MM.1S (cell line): ENCODE data around the gene ALG5.

Experiments used
- DNase-seq: peaks from one replicate; pipeline ENCODE4 v3.0.0-alpha.2; 2015
- H2AFZ ChIP-seq: fragments of 300-600 bp; sonication (generic); 2 replicates; pipeline ENCODE4 v1.6.0; 2016; ENCODE audit warnings: antibody characterized with exemption, low read length
- H3F3A ChIP-seq: fragments of 300-600 bp; sonication (generic); 2 replicates; pipeline ENCODE4 v1.6.1; 2016; ENCODE audit warnings: mild to moderate bottlenecking, antibody characterized with exemption, low read length, moderate library complexity, mixed read lengths; ENCODE audit not compliant: insufficient read depth
- H3K27ac ChIP-seq: fragments of 300-600 bp; sonication (generic); 2 replicates; pipeline ENCODE4 v1.5.1; 2016; ENCODE audit warnings: mild to moderate bottlenecking, low read length
- H3K27me3 ChIP-seq: fragments of 300-600 bp; sonication (generic); replicated peaks from 2 replicates; pipeline ENCODE4 v1.6.0; 2016; ENCODE audit warnings: low read length; ENCODE audit not compliant: insufficient read depth
- H3K36me3 ChIP-seq: fragments of 300-600 bp; sonication (generic); replicated peaks from 2 replicates; pipeline ENCODE4 v1.6.1; 2016; ENCODE audit warnings: mild to moderate bottlenecking, low read length, mixed read lengths; ENCODE audit not compliant: insufficient read depth
- H3K4me1 ChIP-seq: fragments of 300-600 bp; sonication (generic); 2 replicates; pipeline ENCODE4 v1.6.1; 2016; ENCODE audit warnings: low read length, mixed read lengths
- H3K4me2 ChIP-seq: fragments of 300-600 bp; sonication (generic); 2 replicates; pipeline ENCODE4 v1.6.0; 2016; ENCODE audit warnings: low read depth, low read length
- H3K4me3 ChIP-seq: fragments of 300-600 bp; sonication (generic); 2 replicates; pipeline ENCODE4 v1.5.1; 2016; ENCODE audit warnings: low read length, mixed read lengths
- H3K79me2 ChIP-seq: fragments of 300-600 bp; sonication (generic); 2 replicates; pipeline ENCODE4 v1.6.1; 2016; ENCODE audit warnings: mixed run types, low read length, mixed read lengths
- H3K9ac ChIP-seq: fragments of 300-600 bp; sonication (generic); 2 replicates; pipeline ENCODE4 v1.6.1; 2016; ENCODE audit warnings: low read length, mixed read lengths
- H3K9me2 ChIP-seq: fragments of 300-600 bp; sonication (generic); replicated peaks from 2 replicates; pipeline ENCODE4 v1.6.1; 2016; ENCODE audit warnings: mild to moderate bottlenecking, low read length, mixed read lengths; ENCODE audit not compliant: insufficient read depth
- H3K9me3 ChIP-seq: fragments of 300-600 bp; sonication (generic); replicated peaks from 2 replicates; pipeline ENCODE4 v1.6.1; 2016; ENCODE audit warnings: mild to moderate bottlenecking, low read length, mixed read lengths; ENCODE audit not compliant: insufficient read depth
- H4K20me1 ChIP-seq: fragments of 300-600 bp; sonication (generic); 2 replicates; pipeline ENCODE4 v1.6.1; 2016; ENCODE audit warnings: mild to moderate bottlenecking, low read length, moderate library complexity, mixed read lengths; ENCODE audit not compliant: insufficient read depth
- EZH2 ChIP-seq: fragments of 300-600 bp; sonication (generic); optimal IDR thresholded peaks from 2 replicates; pipeline ENCODE3; 2017; ENCODE audit warnings: low read depth, mild to moderate bottlenecking, antibody characterized with exemption, low read length, mixed read lengths
- EZH2phosphoT487 ChIP-seq: fragments of 300-600 bp; sonication (generic); IDR thresholded peaks from 2 replicates; pipeline ENCODE4 v1.6.1; 2018; ENCODE audit warnings: antibody characterized with exemption, low read length
- TF ChIP-seq, protein P1 (sequence below): fragments of 300-600 bp; sonication (generic); IDR thresholded peaks from 2 replicates; pipeline ENCODE4 v1.5.1; 2016; ENCODE audit warnings: antibody characterized with exemption, low read length, mixed read lengths

ALG5 gene

DNA sequence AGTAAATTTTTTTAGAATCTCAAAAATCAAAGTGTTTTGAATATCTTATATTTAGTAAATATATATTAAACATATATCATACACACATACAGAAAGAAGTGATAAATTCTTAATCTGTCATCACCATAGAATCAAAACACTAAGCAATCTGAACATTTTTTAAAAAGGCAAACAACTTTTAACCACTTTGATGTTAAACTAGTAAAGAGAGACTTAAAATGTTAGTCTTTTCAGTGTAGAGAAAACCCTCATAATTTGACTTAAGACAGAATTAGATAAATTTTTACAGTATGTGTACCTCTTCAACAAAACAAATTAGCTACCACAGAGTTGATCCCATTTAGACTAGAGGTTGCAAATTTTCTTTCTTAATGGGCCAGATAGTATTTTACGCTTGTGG, 46.9 kb upstream of the ALG5 start:
- Histone ChIP-seq H3K4me1 (no peaks in the 10 kb centered on the region), H3K4me3 (no peak overlapping the region), H3K79me2 (peaks cover 5% of the 10 kb centered on the region; the same call in 1 of the 2 replicates), H3K4me2 (no peak overlapping the region), H3F3A (no peaks in the 10 kb centered on the region), H3K9me3 (no peaks in the 10 kb centered on the region), H3K27ac (no peak overlapping the region), H4K20me1 (no peaks in the 10 kb centered on the region), H3K9me2 (no peaks in the 10 kb centered on the region), H3K36me3 (no peaks in the 10 kb centered on the region), H3K27me3 (no peaks in the 10 kb centered on the region), H3K9ac (no peak overlapping the region), H2AFZ (no peak overlapping the region)
- no peak for DNase-seq
- no peak for TF ChIP-seq EZH2
- no peak for TF ChIP-seq EZH2phosphoT487
- TF ChIP-seq, protein P1, sequence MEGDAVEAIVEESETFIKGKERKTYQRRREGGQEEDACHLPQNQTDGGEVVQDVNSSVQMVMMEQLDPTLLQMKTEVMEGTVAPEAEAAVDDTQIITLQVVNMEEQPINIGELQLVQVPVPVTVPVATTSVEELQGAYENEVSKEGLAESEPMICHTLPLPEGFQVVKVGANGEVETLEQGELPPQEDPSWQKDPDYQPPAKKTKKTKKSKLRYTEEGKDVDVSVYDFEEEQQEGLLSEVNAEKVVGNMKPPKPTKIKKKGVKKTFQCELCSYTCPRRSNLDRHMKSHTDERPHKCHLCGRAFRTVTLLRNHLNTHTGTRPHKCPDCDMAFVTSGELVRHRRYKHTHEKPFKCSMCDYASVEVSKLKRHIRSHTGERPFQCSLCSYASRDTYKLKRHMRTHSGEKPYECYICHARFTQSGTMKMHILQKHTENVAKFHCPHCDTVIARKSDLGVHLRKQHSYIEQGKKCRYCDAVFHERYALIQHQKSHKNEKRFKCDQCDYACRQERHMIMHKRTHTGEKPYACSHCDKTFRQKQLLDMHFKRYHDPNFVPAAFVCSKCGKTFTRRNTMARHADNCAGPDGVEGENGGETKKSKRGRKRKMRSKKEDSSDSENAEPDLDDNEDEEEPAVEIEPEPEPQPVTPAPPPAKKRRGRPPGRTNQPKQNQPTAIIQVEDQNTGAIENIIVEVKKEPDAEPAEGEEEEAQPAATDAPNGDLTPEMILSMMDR = no peak

- H3K79me2 ChIP-seq = no peaks in the 10 kb centered on the region
- DNase-seq = no peak
- H3K4me2 ChIP-seq = no peak overlapping the region
- H3K36me3 ChIP-seq = no peaks in the 10 kb centered on the region
- H3K9me2 ChIP-seq = no peaks in the 10 kb centered on the region
- H3K4me1 ChIP-seq = no peaks in the 10 kb centered on the region
- no peaks in the 10 kb centered on the region for H3K9me3 ChIP-seq
- no peak overlapping the region for H3K4me3 ChIP-seq
- no peak overlapping the region for H2AFZ ChIP-seq
- no peaks in the 10 kb centered on the region for H3K27me3 ChIP-seq
- H3F3A ChIP-seq = no peaks in the 10 kb centered on the region
- TF ChIP-seq, protein P1 = no peak
- TF ChIP-seq EZH2 (no peak), EZH2phosphoT487 (no peak)
- H3K9ac ChIP-seq = no peak overlapping the region
- H3K27ac ChIP-seq = no peak overlapping the region
- H4K20me1 ChIP-seq = no peaks in the 10 kb centered on the region
Observed at GRCh38 chr13:37040789-37041188, 41.6 kb upstream of the ALG5 start.

- Histone ChIP-seq H3F3A (no peaks in the 10 kb centered on the region), H3K9me2 (no peaks in the 10 kb centered on the region), H3K27me3 (no peaks in the 10 kb centered on the region), H2AFZ (no peak overlapping the region), H3K4me2 (no peak overlapping the region), H4K20me1 (no peaks in the 10 kb centered on the region), H3K27ac (no peak overlapping the region), H3K79me2 (no peaks in the 10 kb centered on the region), H3K9ac (no peak overlapping the region), H3K36me3 (no peaks in the 10 kb centered on the region), H3K4me3 (no peak overlapping the region), H3K4me1 (no peaks in the 10 kb centered on the region), H3K9me3 (no peaks in the 10 kb centered on the region)
- DNase-seq = no peak
- TF ChIP-seq EZH2phosphoT487 (no peak), EZH2 (no peak)
- TF ChIP-seq, protein P1 = no peak
Observed at GRCh38 chr13:37039896-37040295, 40.8 kb upstream of the ALG5 start.
